GM04504 (cell line): ENCODE measurements around the gene CST4.
"Not testable (repeated sequence)": the region's sequence is repeated elsewhere in the genome, so short reads cannot be mapped to it uniquely, and the experiment has no call there.

Experiments
- DNase-seq: peaks from one replicate; pipeline ENCODE4 v3.0.0-alpha.2; 2012; ENCODE audit warnings: low read depth

CST4 gene

GRCh38 chr20:23659989-23660837 is 28.6 kb downstream of the CST4 start:
- DNase-seq, result no peak

GRCh38 chr20:23659610-23659988 is 29.2 kb downstream of the CST4 start:
- not testable (repeated sequence) for DNase-seq

- DNase-seq, result no peak
These were observed 29.7 kb downstream of the CST4 start for GRCh38 chr20:23658989-23659609.

GRCh38 chr20:23658336-23658735 is 30.5 kb downstream of the CST4 start:
- no peak for DNase-seq

- DNase-seq, result no peak
These were observed 31.6 kb downstream of the CST4 start for GRCh38 chr20:23657202-23657601.

GRCh38 chr20:23656372-23656771 is 32.5 kb downstream of the CST4 start:
- no peak for DNase-seq

- no peak for DNase-seq
These were observed 33.2 kb downstream of the CST4 start for GRCh38 chr20:23655491-23656211.

GRCh38 chr20:23654717-23655116 is 34.1 kb downstream of the CST4 start:
- no peak for DNase-seq

- no peak for DNase-seq
These were observed 34.8 kb downstream of the CST4 start for GRCh38 chr20:23654000-23654399.

GRCh38 chr20:23653400-23653938 is 35.4 kb downstream of the CST4 start:
- DNase-seq, result no peak

- DNase-seq, result no peak
These were observed 35.9 kb downstream of the CST4 start for GRCh38 chr20:23652926-23653325.

- DNase-seq, result no peak
These were observed 36.5 kb downstream of the CST4 start for GRCh38 chr20:23652371-23652770.

GRCh38 chr20:23651117-23651516 is 37.7 kb downstream of the CST4 start:
- no peak for DNase-seq

- DNase-seq, result no peak
These were observed 38.9 kb downstream of the CST4 start for GRCh38 chr20:23649830-23650417.

GRCh38 chr20:23649242-23649641 is 39.6 kb downstream of the CST4 start:
- no peak for DNase-seq

GRCh38 chr20:23647346-23647745 is 41.5 kb downstream of the CST4 start:
- no peak for DNase-seq

GRCh38 chr20:23646106-23646873 is 42.5 kb downstream of the CST4 start:
- no peak for DNase-seq

GRCh38 chr20:23645575-23645974 is 43.3 kb downstream of the CST4 start:
- DNase-seq, result no peak

GRCh38 chr20:23644164-23644563 is 44.7 kb downstream of the CST4 start:
- no peak for DNase-seq

- DNase-seq, result no peak
These were observed 45.2 kb downstream of the CST4 start for GRCh38 chr20:23643659-23644058.

GRCh38 chr20:23641936-23642751 is 46.7 kb downstream of the CST4 start:
- DNase-seq, result no peak
